Measurements from ENCODE around the gene TLNRD1.

Gene TLNRD1

GRCh38 chr15:81033508-81033907 lies 32.8 kb downstream of the TLNRD1 start:
- H3K4me3 ChIP-seq (ENCODE audit: low read length): no peak overlapping the region
- no peak overlapping the region for H3K9ac ChIP-seq (ENCODE audit: low read length)
- H3K4me1 ChIP-seq (ENCODE audit: low read length): peaks cover 20% of the 10 kb centered on the region
- H3K4me2 ChIP-seq (ENCODE audit: low read length): no peak overlapping the region
- H3K9me3 ChIP-seq (ENCODE audit: insufficient read depth, low read length): peaks cover 8% of the 10 kb centered on the region; the same call in 1 of the 2 replicates
- no peak overlapping the region for H3K27ac ChIP-seq (ENCODE audit: low read length)
- H3K79me2 ChIP-seq (ENCODE audit: low read length): no peaks in the 10 kb centered on the region
- H4K20me1 ChIP-seq (ENCODE audit: insufficient read depth, low read length): no peaks in the 10 kb centered on the region
- TF ChIP-seq CTCF (IDR thresholded peaks at IDR 0.05; ENCODE audit: low read depth, low read length) (no peak), EZH2phosphoT487 (IDR thresholded peaks at IDR 0.05; ENCODE audit: low read depth) (no peak)
- peaks cover 7% of the 10 kb centered on the region for H3K36me3 ChIP-seq (replicated peaks; ENCODE audit: low read depth, low read length)
- peaks cover 3% of the 10 kb centered on the region; the same call in 1 of the 2 replicates for H3K27me3 ChIP-seq (ENCODE audit: low read depth, low read length)
- H2AFZ ChIP-seq (ENCODE audit: low read depth, low read length): no peak overlapping the region

- H3K27ac ChIP-seq (ENCODE audit: low read length): no peak overlapping the region
- no peaks in the 10 kb centered on the region for H4K20me1 ChIP-seq (ENCODE audit: insufficient read depth, low read length)
- H3K9ac ChIP-seq (ENCODE audit: low read length): no peak overlapping the region
- no peaks in the 10 kb centered on the region for H3K4me1 ChIP-seq (ENCODE audit: low read length)
- H3K4me2 ChIP-seq (ENCODE audit: low read length): no peak overlapping the region
- no peak for TF ChIP-seq EZH2phosphoT487 (IDR thresholded peaks at IDR 0.05; ENCODE audit: low read depth)
- TF ChIP-seq CTCF (IDR thresholded peaks at IDR 0.05; ENCODE audit: low read depth, low read length): no peak
- no peaks in the 10 kb centered on the region for H3K79me2 ChIP-seq (ENCODE audit: low read length)
- no peaks in the 10 kb centered on the region for H3K36me3 ChIP-seq (replicated peaks; ENCODE audit: low read depth, low read length)
- no peaks in the 10 kb centered on the region for H3K9me3 ChIP-seq (ENCODE audit: insufficient read depth, low read length)
- H3K4me3 ChIP-seq (ENCODE audit: low read length): no peak overlapping the region
- no peaks in the 10 kb centered on the region for H3K27me3 ChIP-seq (ENCODE audit: low read depth, low read length)
- H2AFZ ChIP-seq (ENCODE audit: low read depth, low read length): no peak overlapping the region
Measured at GRCh38 chr15:81037952-81038743, 37.4 kb downstream of the TLNRD1 start.

- no peak overlapping the region for H2AFZ ChIP-seq (ENCODE audit: low read depth, low read length)
- no peaks in the 10 kb centered on the region for H3K4me1 ChIP-seq (ENCODE audit: low read length)
- H3K9me3 ChIP-seq (ENCODE audit: insufficient read depth, low read length): no peaks in the 10 kb centered on the region
- TF ChIP-seq CTCF (IDR thresholded peaks at IDR 0.05; ENCODE audit: low read depth, low read length): no peak
- no peak for TF ChIP-seq EZH2phosphoT487 (IDR thresholded peaks at IDR 0.05; ENCODE audit: low read depth)
- no peak overlapping the region for H3K9ac ChIP-seq (ENCODE audit: low read length)
- no peak overlapping the region for H3K4me2 ChIP-seq (ENCODE audit: low read length)
- no peaks in the 10 kb centered on the region for H4K20me1 ChIP-seq (ENCODE audit: insufficient read depth, low read length)
- no peaks in the 10 kb centered on the region for H3K27me3 ChIP-seq (ENCODE audit: low read depth, low read length)
- no peak overlapping the region for H3K4me3 ChIP-seq (ENCODE audit: low read length)
- no peaks in the 10 kb centered on the region for H3K36me3 ChIP-seq (replicated peaks; ENCODE audit: low read depth, low read length)
- no peaks in the 10 kb centered on the region for H3K79me2 ChIP-seq (ENCODE audit: low read length)
- H3K27ac ChIP-seq (ENCODE audit: low read length): no peak overlapping the region
Measured at GRCh38 chr15:81038975-81039607, 38.4 kb downstream of the TLNRD1 start.

GRCh38 chr15:81040757-81041156 lies 40.0 kb downstream of the TLNRD1 start:
- Histone ChIP-seq H3K9ac (ENCODE audit: low read length) (no peak overlapping the region), H3K27me3 (ENCODE audit: low read depth, low read length) (no peaks in the 10 kb centered on the region), H3K4me3 (ENCODE audit: low read length) (no peak overlapping the region), H3K79me2 (ENCODE audit: low read length) (no peaks in the 10 kb centered on the region), H3K9me3 (ENCODE audit: insufficient read depth, low read length) (peaks cover 1% of the 10 kb centered on the region; the same call in 1 of the 2 replicates), H2AFZ (ENCODE audit: low read depth, low read length) (no peak overlapping the region), H3K27ac (ENCODE audit: low read length) (no peak overlapping the region), H3K4me1 (ENCODE audit: low read length) (no peaks in the 10 kb centered on the region), H4K20me1 (ENCODE audit: insufficient read depth, low read length) (no peaks in the 10 kb centered on the region), H3K4me2 (ENCODE audit: low read length) (no peak overlapping the region), H3K36me3 (replicated peaks; ENCODE audit: low read depth, low read length) (no peaks in the 10 kb centered on the region)
- TF ChIP-seq EZH2phosphoT487 (IDR thresholded peaks at IDR 0.05; ENCODE audit: low read depth) (no peak), CTCF (IDR thresholded peaks at IDR 0.05; ENCODE audit: low read depth, low read length) (no peak)

All from OCI-LY3 (cell line).